H9 (cell line): ENCODE results near the gene SYNE4. TPM values are rescaled to one million over a fixed set of nuclear protein-coding genes. Genes with fewer than 3 reads are reported as not detected.

Experiments
- DNase-seq: peaks from one replicate; pipeline ENCODE4 v3.0.0-alpha.2; 2017
- H2AFZ ChIP-seq: one replicate; pipeline ENCODE4 v1.6.1; 2013; ENCODE audit warnings: mild to moderate bottlenecking, low read length, control low read depth, moderate library complexity
- H2AK5ac ChIP-seq: 2 replicates; pipeline ENCODE4 v1.6.1; 2013; ENCODE audit warnings: low read length, control low read depth, mixed read lengths; ENCODE audit not compliant: insufficient read length
- H2BK120ac ChIP-seq: one replicate; pipeline ENCODE4 v1.6.1; 2013; ENCODE audit warnings: low read depth, mild to moderate bottlenecking, low read length, control low read depth, inconsistent platforms; ENCODE audit not compliant: poor library complexity, severe bottlenecking
- H2BK12ac ChIP-seq: 2 replicates; pipeline ENCODE4 v1.6.1; 2013; ENCODE audit warnings: low read length, control low read depth, mixed read lengths, low read depth; ENCODE audit not compliant: insufficient read length
- H2BK15ac ChIP-seq: 2 replicates; pipeline ENCODE4 v1.6.1; 2013; ENCODE audit warnings: low read depth, low read length, control low read depth
- H2BK20ac ChIP-seq: one replicate; pipeline ENCODE4 v1.6.1; 2013; ENCODE audit warnings: low read depth, mild to moderate bottlenecking, low read length, control low read depth, inconsistent platforms; ENCODE audit not compliant: poor library complexity, severe bottlenecking
- H2BK5ac ChIP-seq: 2 replicates; pipeline ENCODE4 v1.6.1; 2013; ENCODE audit warnings: low read length, control low read depth, mixed read lengths; ENCODE audit not compliant: insufficient read length
- H3K14ac ChIP-seq: 2 replicates; pipeline ENCODE4 v1.6.1; 2013; ENCODE audit warnings: low read length, control low read depth; ENCODE audit not compliant: insufficient read depth
- H3K18ac ChIP-seq: 2 replicates; pipeline ENCODE4 v1.6.1; 2013; ENCODE audit warnings: low read depth, mild to moderate bottlenecking, mixed read lengths, low read length, control low read depth; ENCODE audit not compliant: insufficient read length
- H3K23ac ChIP-seq: 2 replicates; pipeline ENCODE4 v1.6.1; 2013; ENCODE audit warnings: low read length, control low read depth, mixed read lengths, low read depth; ENCODE audit not compliant: insufficient read length
- H3K23me2 ChIP-seq: 2 replicates; pipeline ENCODE4 v1.6.1; 2013; ENCODE audit warnings: low read depth, mild to moderate bottlenecking, mixed read lengths, low read length, control low read depth; ENCODE audit not compliant: insufficient read length, poor library complexity, severe bottlenecking
- H3K27ac ChIP-seq: 2 replicates; pipeline ENCODE4 v1.5.1; 2013; ENCODE audit warnings: low read length, control low read depth, mixed read lengths, low read depth; ENCODE audit not compliant: insufficient read length
- H3K27me3 ChIP-seq: 2 replicates; pipeline ENCODE4 v1.6.1; 2013; ENCODE audit warnings: low read length, control low read depth, inconsistent platforms; ENCODE audit not compliant: insufficient read depth
- H3K4ac ChIP-seq: 2 replicates; pipeline ENCODE4 v1.6.1; 2013; ENCODE audit warnings: low read depth, mild to moderate bottlenecking, control low read depth, inconsistent platforms, low read length, moderate library complexity
- H3K4me1 ChIP-seq: 2 replicates; pipeline ENCODE4 v1.6.1; 2013; ENCODE audit warnings: low read length, control low read depth, inconsistent platforms; ENCODE audit not compliant: insufficient read depth
- H3K4me2 ChIP-seq: 2 replicates; pipeline ENCODE4 v1.6.1; 2013; ENCODE audit warnings: low read length, control low read depth, mixed read lengths; ENCODE audit not compliant: insufficient read length, insufficient read depth
- H3K56ac ChIP-seq: 2 replicates; pipeline ENCODE4 v1.6.1; 2013; ENCODE audit warnings: low read depth, mild to moderate bottlenecking, mixed read lengths, low read length, control low read depth; ENCODE audit not compliant: insufficient read length
- H3K79me1 ChIP-seq: 2 replicates; pipeline ENCODE4 v1.6.1; 2013; ENCODE audit warnings: low read depth, mild to moderate bottlenecking, moderate library complexity, low read length, control low read depth, inconsistent platforms; ENCODE audit not compliant: insufficient read depth, poor library complexity, severe bottlenecking
- H3K79me2 ChIP-seq: 2 replicates; pipeline ENCODE4 v1.6.1; 2013; ENCODE audit warnings: low read length, control low read depth, inconsistent platforms; ENCODE audit not compliant: insufficient read depth
- H3K9ac ChIP-seq: 2 replicates; pipeline ENCODE4 v1.6.1; 2013; ENCODE audit warnings: low read length, control low read depth, mixed read lengths; ENCODE audit not compliant: insufficient read length; ENCODE audit errors: extremely low read depth
- H3K9me3 ChIP-seq: one replicate; pipeline ENCODE4 v1.6.1; 2013; ENCODE audit warnings: low read depth, low read length, inconsistent platforms; ENCODE audit not compliant: control insufficient read depth
- H3T11ph ChIP-seq: one replicate; pipeline ENCODE4 v1.6.1; 2013; ENCODE audit warnings: mild to moderate bottlenecking, low read length, control low read depth, inconsistent platforms
- H4K20me1 ChIP-seq: one replicate; pipeline ENCODE4 v1.6.1; 2013; ENCODE audit not compliant: control insufficient read depth, insufficient read length, insufficient read depth
- H4K5ac ChIP-seq: 2 replicates; pipeline ENCODE4 v1.6.1; 2013; ENCODE audit warnings: low read depth, mild to moderate bottlenecking, mixed read lengths, low read length, control low read depth; ENCODE audit not compliant: insufficient read length
- H4K8ac ChIP-seq: replicated peaks from 2 replicates; pipeline ENCODE4 v1.6.1; 2013; ENCODE audit warnings: low read length, control low read depth, mixed read lengths, low read depth; ENCODE audit not compliant: insufficient read length
- H4K91ac ChIP-seq: 2 replicates; pipeline ENCODE4 v1.6.1; 2013; ENCODE audit warnings: low read depth, mild to moderate bottlenecking, moderate library complexity, mixed read lengths, low read length, control low read depth; ENCODE audit not compliant: insufficient read length
- H3K27ac Mint-ChIP-seq, 3 experiments: 2 replicates in 2 of 3; 3 replicates in 1 of 3; pipeline ENCODE4 v1.8.0; 2020 to 2021; ENCODE audit warnings: mixed read lengths in 3 of 3, mild to moderate bottlenecking in 1 of 3, moderate library complexity in 1 of 3
- H3K27me3 Mint-ChIP-seq: 2 replicates; pipeline ENCODE4 v1.8.0; 2021; ENCODE audit warnings: low read depth, mild to moderate bottlenecking, moderate library complexity, mixed read lengths
- H3K36me3 Mint-ChIP-seq, 3 experiments: 2 replicates in 2 of 3; 3 replicates in 1 of 3; pipeline ENCODE4 v1.8.0; 2020 to 2021; ENCODE audit warnings: low read depth in 3 of 3, mixed read lengths in 3 of 3; ENCODE audit not compliant: insufficient read depth in 1 of 3
- H3K4me1 Mint-ChIP-seq, 2 experiments: 2 replicates each; pipeline ENCODE4 v1.8.0; 2020; ENCODE audit warnings: mixed read lengths in 2 of 2
- H3K4me3 Mint-ChIP-seq, 2 experiments: 2 replicates in 1 of 2; 3 replicates in 1 of 2; pipeline ENCODE4 v1.8.0; 2020 to 2021; ENCODE audit warnings: mild to moderate bottlenecking in 2 of 2, mixed read lengths in 2 of 2, moderate library complexity in 1 of 2
- H3K9me3 Mint-ChIP-seq, 2 experiments: 2 replicates in 1 of 2; 3 replicates in 1 of 2; pipeline ENCODE4 v1.8.0; 2020; ENCODE audit warnings: mild to moderate bottlenecking in 2 of 2, mixed read lengths in 2 of 2, moderate library complexity in 1 of 2
- CTCF ChIP-seq: fragments of 200-600 bp; sonication (generic); conservative IDR thresholded peaks from 3 replicates; pipeline ENCODE4 v1.8.0; 2021; ENCODE audit warnings: antibody characterized with exemption, mild to moderate bottlenecking
- WGBS: extraction: QIAGEN DNeasy Blood & Tissue Kit; methylation state at CpG from one replicate; pipeline ENCODE4 v1.1.7; 2013; ENCODE audit warnings: missing lambda C conversion rate, low lambda C conversion rate, mixed read lengths; ENCODE audit not compliant: insufficient read length; ENCODE audit errors: extremely low coverage; 5-methylcytosine and 5-hydroxymethylcytosine counted together
- total RNA-seq: library from RNA; stranded (reverse); gene quantifications from 2 replicates; pipeline ENCODE4 v1.2.1, GENCODE V29; 2021

Gene SYNE4
- total RNA-seq, 1 experiment from 2014 or later, result 19.2 TPM

- Histone ChIP-seq H2BK20ac (no peak overlapping the region), H3K27me3 (no peaks in the 10 kb centered on the region), H2BK5ac (no peak overlapping the region), H3K9ac (no peak overlapping the region), H4K8ac (no peak overlapping the region), H2BK12ac (no peak overlapping the region), H2BK120ac (no peak overlapping the region), H3K18ac (no peak overlapping the region), H3T11ph (no peak overlapping the region), H2BK15ac (no peak overlapping the region), H3K79me2 (no peaks in the 10 kb centered on the region; the same call in 1 of the 2 replicates), H3K14ac (no peak overlapping the region), H4K20me1 (no peaks in the 10 kb centered on the region), H3K79me1 (no peaks in the 10 kb centered on the region), H3K4me2 (peak overlapping the region; percentile 2), H3K56ac (no peak overlapping the region), H3K27ac (no peak overlapping the region), H3K23ac (no peak overlapping the region), H3K23me2 (peaks cover 10% of the 10 kb centered on the region), H2AK5ac (no peak overlapping the region), H3K9me3 (no peaks in the 10 kb centered on the region), H3K4ac (no peak overlapping the region), H4K5ac (no peak overlapping the region), H4K91ac (no peak overlapping the region), H3K4me1 (peaks cover 4% of the 10 kb centered on the region; the same call in 1 of the 2 replicates), H2AFZ (no peak overlapping the region)
- H3K27ac Mint-ChIP-seq, result peak overlapping the region; percentile 37 to 63 (median 59); a peak in 6 of 7 replicates
- peak; percentile 85 for DNase-seq
- H3K9me3 Mint-ChIP-seq, result no peaks in the 10 kb centered on the region
- WGBS, result no CpG with 5 or more reads among the region's 3 CpGs
- H3K4me1 Mint-ChIP-seq, result peaks cover 24 to 32% of the 10 kb centered on the region in 2 experiments
- H3K36me3 Mint-ChIP-seq, result peaks cover 0 to under 1% (median 0%) of the 10 kb centered on the region in 3 experiments; a peak in 2 of 7 replicates
- peak; percentile 75 for TF ChIP-seq CTCF
- H3K4me3 Mint-ChIP-seq, result peak overlapping the region in 1 of 2 experiments; percentile 66; a peak in 2 of 5 replicates
- H3K27me3 Mint-ChIP-seq, result no peaks in the 10 kb centered on the region; the same call in none of the 2 replicates
Observed at GRCh38 chr19:36051236-36051635, 42.6 kb upstream of the SYNE4 start.
